ENCODE data around the gene NSF.
A peak's percentile ranks its signal among the peaks of the same experiment; 100 is the strongest.
"Not testable (repeated sequence)": the region's sequence is repeated elsewhere in the genome, so short reads cannot be mapped to it uniquely, and the experiment has no call there.

NSF gene

GRCh38 chr17:46590157-46591146, at the start of gene NSF:
Gene NSF (plus strand): TSS chr17:46590669. CDS start chr17:46590776, 107 bp downstream.
- not testable (repeated sequence) for DNase-seq (ENCODE audit: insufficient read length, low spot score); FAIRE-seq

GRCh38 chr17:46548607-46549006, 41.9 kb upstream of the NSF start:
- not testable (repeated sequence) for DNase-seq (ENCODE audit: insufficient read length, low spot score); FAIRE-seq

- FAIRE-seq; DNase-seq (ENCODE audit: insufficient read length, low spot score): not testable (repeated sequence)
Measured at GRCh38 chr17:46559155-46559554, 31.3 kb upstream of the NSF start.

DNA sequence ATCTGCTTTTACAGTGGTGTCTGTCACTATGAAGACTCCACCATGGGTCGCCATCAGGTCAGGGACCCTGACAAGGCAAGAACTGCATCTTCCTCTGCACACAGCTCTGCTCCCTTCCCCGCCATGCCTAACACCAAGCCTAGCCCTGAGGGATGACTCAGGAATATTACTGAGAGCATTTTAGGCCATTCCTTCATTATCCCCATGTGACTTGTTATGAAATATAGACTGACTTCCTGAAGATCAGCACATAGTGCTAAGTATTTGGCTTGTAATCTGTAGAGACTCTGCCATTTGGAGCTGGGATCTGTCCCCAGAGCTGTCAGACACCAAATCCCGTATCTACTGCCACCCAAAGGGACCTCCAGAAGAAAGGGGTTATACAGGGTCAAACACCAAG, 30.4 kb upstream of the NSF start:
- not testable (repeated sequence) for FAIRE-seq; DNase-seq (ENCODE audit: insufficient read length, low spot score)

GRCh38 chr17:46566284-46566683, 24.2 kb upstream of the NSF start:
- FAIRE-seq; DNase-seq (ENCODE audit: insufficient read length, low spot score): not testable (repeated sequence)

DNA sequence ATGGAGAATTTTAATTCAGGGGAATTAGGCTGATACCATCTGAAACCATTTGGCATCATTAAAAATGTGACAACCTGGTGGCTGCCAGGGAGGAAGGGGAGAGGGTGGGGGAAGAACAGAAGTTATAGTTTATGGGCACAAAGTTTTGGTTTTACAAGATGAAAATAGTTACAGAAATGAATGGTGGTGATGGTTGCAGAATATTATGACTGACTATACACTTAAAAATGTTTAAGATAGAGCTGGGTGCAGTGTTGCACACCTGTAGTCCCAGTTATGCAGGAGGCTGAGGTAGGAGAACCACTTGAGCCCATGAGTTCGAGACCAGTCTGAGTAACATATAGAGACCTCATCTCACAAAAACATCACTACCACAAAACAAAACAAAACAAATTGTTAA, 23.5 kb upstream of the NSF start:
- FAIRE-seq; DNase-seq (ENCODE audit: insufficient read length, low spot score): not testable (repeated sequence)

DNA sequence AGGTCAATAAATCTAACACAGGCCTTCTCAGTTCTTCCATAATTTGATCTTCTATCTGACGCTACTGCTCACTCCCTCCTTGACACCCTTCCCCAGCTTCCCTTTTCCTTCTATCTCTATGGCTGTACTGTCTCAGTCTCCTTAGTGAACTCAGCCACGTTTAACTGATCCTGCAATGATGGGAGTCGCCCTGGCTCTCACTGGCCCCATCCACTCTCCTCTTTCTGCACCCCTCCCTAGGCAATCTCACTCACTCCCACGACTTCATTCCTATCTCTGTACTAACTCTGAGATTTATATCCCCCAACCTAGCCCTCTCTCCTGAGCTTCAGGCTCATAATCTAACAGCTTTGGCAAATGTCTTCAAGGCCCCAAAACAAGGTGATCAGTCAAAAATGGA, 18.7 kb upstream of the NSF start:
- DNase-seq (ENCODE audit: insufficient read length, low spot score), result not testable (repeated sequence)
- FAIRE-seq, result peak; percentile 70

- not testable (repeated sequence) for DNase-seq (ENCODE audit: insufficient read length, low spot score)
- peak; percentile 84 for FAIRE-seq
Measured at GRCh38 chr17:46579083-46580075, 11.1 kb upstream of the NSF start, which contains the start of gene ARL17A. Gene ARL17A (minus strand): TSS chr17:46579691. CDS start chr17:46576322, 3,369 bp downstream.

DNA sequence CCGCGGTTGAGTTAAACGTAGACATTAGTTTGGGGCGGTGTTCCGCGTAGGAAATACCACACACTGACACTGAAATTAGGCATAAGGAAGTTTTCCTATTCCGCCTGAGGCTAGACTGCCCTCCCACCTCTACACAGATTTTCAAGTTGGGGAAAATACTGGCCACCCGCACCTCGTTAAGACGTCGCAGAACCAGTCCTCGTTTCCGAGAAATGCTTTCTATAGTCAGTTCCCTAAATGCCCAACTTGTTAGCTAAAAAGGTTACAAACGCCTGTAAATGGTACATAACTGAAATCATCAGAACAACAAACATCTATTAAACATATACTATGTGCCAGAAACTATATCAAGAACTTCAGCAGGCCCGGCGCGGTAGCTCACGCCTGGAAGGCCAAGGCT, 10.4 kb upstream of the NSF start:
- not testable (repeated sequence) for FAIRE-seq

DNA sequence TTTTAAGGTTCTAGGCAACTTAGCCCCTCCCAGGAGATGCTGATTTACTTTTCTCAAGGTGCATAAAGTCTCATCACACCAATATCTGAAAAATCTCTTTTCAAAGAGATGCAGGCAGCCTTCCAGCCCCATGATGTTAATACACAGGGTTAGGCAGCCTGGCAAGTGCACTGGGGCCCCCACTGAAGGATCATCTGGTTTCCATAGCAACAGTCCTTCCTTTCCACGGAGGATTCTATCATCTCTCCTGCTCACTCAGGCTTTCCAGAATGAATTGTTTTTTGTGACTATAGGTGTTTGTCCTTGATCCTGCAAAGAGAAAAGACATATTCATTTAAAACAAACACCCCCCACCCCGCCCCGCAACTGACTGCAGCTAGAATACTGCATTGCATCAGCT, 5.0 kb upstream of the NSF start:
- FAIRE-seq, result not testable (repeated sequence)

More for the DNA sequence above, 10.4 kb upstream of the NSF start:
- DNase-seq (ENCODE audit: insufficient read length, low spot score), result not testable (repeated sequence)

DNA sequence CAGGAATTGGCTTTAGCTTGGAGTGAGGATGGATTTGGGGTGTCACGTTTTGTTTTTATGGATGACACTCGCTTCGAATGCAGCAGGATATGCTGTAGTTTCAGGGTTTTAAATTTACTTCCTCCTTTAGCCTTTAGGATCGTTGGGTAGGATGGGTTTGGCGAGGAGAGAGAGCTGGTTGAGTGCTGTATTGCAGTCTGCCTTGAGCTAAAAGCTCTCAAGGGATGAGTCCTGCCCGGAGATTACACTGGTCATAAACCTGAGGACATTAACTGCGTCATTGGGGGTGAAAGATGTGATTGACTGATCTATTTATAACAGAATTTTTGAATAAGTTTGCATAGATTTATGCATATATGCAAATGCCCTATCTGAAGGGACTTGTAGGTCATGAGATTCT, 863 bp downstream of the NSF start:
- FAIRE-seq, result not testable (repeated sequence)

More for the DNA sequence above, 5.0 kb upstream of the NSF start:
- DNase-seq (ENCODE audit: insufficient read length, low spot score), result not testable (repeated sequence)

DNA sequence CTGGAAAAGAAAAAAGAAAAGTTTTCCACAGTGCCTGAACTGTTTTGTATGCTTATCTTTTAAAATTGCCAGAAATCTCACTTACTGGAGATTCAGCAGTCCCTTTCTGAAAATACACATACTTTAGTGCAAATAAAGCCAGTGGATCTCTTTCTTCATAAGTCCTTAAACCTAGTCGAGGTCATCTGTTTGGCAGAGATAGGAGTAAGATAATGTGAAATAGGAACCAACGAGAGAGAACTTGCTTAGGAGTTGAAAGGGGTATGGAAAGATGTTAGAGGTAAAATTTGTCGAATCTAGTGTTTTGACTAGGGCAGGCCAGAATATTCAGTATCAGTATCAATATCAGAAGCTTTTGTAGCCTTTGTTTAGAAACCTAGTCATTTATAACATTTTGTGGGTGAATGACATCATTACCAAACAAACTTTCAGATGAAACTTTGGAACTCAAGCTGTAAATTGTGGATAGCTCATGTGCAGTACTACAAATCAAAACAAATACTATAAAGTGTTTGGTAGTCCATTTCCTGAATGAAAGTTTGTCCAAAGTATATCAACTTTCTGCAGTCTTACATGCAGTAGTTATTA, 8.0 kb downstream of the NSF start:
- peak; percentile 29 for FAIRE-seq
- DNase-seq (ENCODE audit: insufficient read length, low spot score), result not testable (repeated sequence)

More for the DNA sequence above, 863 bp downstream of the NSF start:
- not testable (repeated sequence) for DNase-seq (ENCODE audit: insufficient read length, low spot score)

- FAIRE-seq, result peak; percentile 91
- DNase-seq (ENCODE audit: insufficient read length, low spot score), result not testable (repeated sequence)
Measured at GRCh38 chr17:46600767-46601166, 10.3 kb downstream of the NSF start.

GRCh38 chr17:46603125-46603524, 12.7 kb downstream of the NSF start:
- FAIRE-seq; DNase-seq (ENCODE audit: insufficient read length, low spot score): not testable (repeated sequence)

- DNase-seq (ENCODE audit: insufficient read length, low spot score), result not testable (repeated sequence)
- FAIRE-seq, result peak; percentile 72
Measured at GRCh38 chr17:46611304-46611703, 20.8 kb downstream of the NSF start.

GRCh38 chr17:46613876-46614275, 23.4 kb downstream of the NSF start:
- FAIRE-seq; DNase-seq (ENCODE audit: insufficient read length, low spot score): not testable (repeated sequence)

DNA sequence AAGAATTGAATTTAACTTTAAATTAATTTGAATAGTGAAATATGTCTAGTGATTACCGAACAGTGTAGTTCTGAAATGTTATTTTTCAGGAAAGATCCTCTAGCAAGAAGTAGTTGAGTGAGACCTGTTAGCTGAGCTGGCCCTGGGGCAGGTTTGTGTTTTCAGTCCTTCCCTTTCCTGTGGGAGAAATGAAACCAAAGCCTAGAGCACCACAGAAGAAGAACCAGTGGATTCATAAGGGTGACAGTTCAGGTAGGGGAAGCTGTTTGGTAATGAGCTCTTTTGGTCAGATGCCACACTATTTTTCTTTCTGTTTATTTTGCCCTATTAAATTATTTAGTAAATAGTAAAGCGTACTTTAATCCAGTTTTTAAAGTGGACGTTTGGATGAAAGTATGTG, 26.7 kb downstream of the NSF start:
- not testable (repeated sequence) for FAIRE-seq; DNase-seq (ENCODE audit: insufficient read length, low spot score)

GRCh38 chr17:46618975-46619374, 28.5 kb downstream of the NSF start:
- peak; percentile 64 for FAIRE-seq
- DNase-seq (ENCODE audit: insufficient read length, low spot score), result not testable (repeated sequence)

DNA sequence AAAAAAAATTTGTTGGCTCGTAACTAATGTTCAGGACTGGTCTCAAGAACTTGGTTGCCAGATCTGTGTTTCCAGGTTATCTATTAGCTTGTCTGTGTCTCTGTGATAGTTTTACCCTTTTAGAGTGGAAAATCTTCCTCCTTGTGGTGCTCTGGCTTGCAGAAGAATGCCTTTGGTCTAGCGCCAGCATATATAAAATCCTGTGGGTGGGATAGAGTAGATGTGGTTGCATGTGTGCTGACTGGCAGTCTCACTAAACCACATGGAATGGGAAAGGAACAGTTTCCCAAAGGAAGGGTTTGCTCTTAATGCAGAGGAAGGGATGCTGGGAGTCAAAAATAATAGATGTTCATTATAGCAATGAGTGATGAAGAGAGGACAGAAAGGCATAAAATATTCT, 33.3 kb downstream of the NSF start:
- not testable (repeated sequence) for FAIRE-seq

More for the DNA sequence above, 33.3 kb downstream of the NSF start:
- not testable (repeated sequence) for DNase-seq (ENCODE audit: insufficient read length, low spot score)

Data from D721Med (cell line).